GM18867 (cell line): ENCODE measurements around the gene RERE.
A peak's percentile ranks its signal among the peaks of the same experiment; 100 is the strongest.

Experiments used
- ATAC-seq: cut with Tn5 transposase; IDR thresholded peaks from one replicate; pipeline ENCODE4 v1.9.1; 2021; ENCODE audit warnings: mild to moderate bottlenecking, moderate library complexity; ENCODE audit not compliant: unreplicated experiment

RERE gene

GRCh38 chr1:8493916-8494540 is 323.4 kb downstream of the RERE start:
- ATAC-seq, result no peak

GRCh38 chr1:8487249-8487648 is 330.2 kb downstream of the RERE start:
- no peak for ATAC-seq

DNA sequence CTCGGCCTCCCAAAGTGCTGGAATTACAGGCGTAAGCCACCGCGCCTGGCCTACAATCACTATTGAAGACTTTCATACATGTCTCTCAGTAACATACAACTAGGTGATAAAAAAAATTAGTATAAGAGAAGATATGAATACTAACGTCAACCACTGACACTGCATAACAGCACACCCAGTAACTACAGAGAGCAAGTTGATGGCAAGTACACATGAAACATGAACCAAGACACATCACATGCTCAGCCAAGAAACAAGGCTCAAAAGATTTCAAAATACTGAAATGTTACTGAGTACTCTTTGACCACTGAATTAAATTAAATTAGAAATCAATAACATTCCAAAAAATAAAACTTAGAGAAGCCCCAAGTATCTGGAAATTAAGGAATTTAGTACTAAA is 331.4 kb downstream of the RERE start:
- no peak for ATAC-seq

DNA sequence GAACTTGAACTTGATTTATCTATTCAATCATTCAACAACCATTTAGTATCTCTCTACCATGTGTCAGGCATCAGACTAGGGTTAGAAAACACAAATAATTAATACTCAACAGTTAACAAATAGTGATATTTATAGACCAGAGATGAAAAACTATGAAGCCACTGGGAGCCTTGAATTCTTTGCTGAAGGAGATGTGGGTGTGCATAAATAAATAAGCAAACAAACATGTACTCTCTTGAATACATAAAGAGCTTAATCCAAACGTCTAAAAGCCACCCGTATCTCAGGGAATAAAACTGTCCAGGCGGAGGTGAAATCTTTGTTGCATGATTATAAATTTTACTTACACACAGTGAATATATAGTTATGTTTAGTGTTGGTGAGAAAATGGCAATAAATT is 333.9 kb downstream of the RERE start:
- no peak for ATAC-seq

DNA sequence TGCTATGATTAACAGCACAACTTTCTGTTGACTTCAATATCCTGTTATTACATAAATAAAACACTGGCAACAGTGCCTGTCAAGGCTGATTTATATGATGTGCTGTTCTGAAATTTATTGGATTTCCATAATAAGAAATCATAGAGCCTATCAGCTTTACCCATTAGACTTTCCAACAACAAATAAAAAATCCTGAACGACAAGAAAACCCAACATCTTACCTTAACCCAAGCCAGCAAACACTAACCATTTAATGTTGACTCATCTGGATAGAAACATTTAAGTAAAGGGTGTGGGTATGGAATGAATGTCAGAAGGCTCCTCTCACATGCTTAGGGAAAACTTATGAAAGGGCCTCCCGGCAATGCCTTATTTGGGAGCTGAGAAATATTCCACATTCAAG is 334.5 kb downstream of the RERE start:
- no peak for ATAC-seq

- no peak for ATAC-seq
Measured at GRCh38 chr1:8481650-8482380, 335.6 kb downstream of the RERE start.

- no peak for ATAC-seq
Measured at GRCh38 chr1:8478566-8478965, 338.9 kb downstream of the RERE start.

GRCh38 chr1:8477983-8478362 is 339.5 kb downstream of the RERE start:
- ATAC-seq, result no peak

- ATAC-seq, result peak; percentile 62
Measured at GRCh38 chr1:8477166-8477982, 340.1 kb downstream of the RERE start.

DNA sequence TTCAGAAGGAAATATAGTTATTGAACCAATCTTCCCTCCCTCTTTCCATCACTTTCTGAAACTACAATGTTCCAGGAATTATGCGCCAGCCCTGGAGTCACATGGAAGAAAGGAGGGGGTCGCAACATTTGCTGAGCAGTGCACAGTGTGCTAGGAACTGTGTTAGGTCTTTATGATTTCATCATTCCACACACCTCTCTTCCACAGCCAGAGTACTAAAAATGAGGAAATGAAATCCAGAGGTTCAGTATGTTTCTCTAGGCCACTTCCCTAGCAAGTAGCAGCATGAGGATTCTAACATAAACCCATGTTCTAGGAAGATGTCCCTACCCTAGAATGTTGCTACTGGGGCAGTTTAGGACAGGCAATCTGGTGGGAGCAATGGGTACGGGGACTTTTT is 341.4 kb downstream of the RERE start:
- no peak for ATAC-seq

DNA sequence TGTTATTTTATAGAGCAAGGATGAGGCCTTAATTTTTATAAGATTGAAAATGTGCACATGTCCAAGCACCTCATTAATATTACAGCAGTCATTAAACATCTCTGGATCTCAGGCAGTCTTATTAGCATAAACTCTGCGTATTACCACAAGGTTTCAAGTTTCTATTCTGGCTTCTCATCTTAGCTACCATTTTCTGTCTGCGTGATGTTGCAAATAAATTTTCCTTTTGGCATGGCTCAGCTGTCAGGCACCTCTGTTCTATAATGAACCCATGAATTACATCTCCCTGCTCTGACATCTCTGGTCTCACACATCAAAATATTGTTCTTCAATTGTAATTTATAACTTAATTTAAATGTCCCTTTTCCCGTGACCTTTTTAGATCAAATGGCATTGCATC is 343.1 kb downstream of the RERE start:
- ATAC-seq, result no peak

- ATAC-seq, result no peak
Measured at GRCh38 chr1:8473891-8474300, 343.5 kb downstream of the RERE start.

GRCh38 chr1:8473121-8473875 is 344.1 kb downstream of the RERE start:
- peak; percentile 43 for ATAC-seq

GRCh38 chr1:8472668-8473067 is 344.8 kb downstream of the RERE start:
- peak; percentile 45 for ATAC-seq

- no peak for ATAC-seq
Measured at GRCh38 chr1:8471451-8471850, 346.0 kb downstream of the RERE start.

DNA sequence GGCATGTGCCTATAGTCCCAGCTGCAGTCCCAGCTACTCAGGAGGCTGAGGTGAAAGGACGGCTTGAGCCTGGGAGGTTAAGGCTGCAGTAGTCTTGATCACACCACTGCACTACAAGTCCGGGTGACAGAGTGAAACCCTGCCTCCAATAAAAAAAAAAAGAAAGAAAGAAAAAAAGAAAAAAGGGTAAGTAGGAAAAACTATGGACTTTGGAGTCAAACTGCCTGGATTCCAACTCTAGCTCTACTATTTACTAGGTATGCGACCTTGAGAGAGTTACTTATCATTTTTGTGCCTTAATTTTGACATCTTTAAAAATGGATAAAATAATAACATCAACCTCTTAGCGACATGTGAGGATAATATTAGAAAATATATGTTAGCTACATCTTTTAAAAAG is 348.7 kb downstream of the RERE start:
- no peak for ATAC-seq

GRCh38 chr1:8467308-8467707 is 350.1 kb downstream of the RERE start:
- no peak for ATAC-seq

DNA sequence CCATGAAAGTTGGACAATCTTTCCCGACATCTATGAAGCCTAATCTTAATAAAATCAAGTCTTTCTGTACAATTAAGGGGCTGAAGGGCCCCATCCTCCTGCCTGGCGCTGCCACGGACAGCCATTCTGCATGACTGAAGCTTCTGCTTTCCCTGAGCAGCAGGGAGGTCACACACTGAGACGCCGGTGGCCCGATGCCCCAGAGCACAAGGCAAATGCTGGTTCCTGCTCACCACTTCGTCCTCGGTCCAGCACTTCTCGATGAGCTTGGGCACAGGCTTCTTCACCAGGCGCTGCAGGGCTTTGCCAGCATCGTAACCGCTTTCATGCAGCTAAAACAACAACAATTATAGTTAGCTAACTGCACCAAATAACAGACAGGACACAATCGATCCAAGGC is 351.7 kb downstream of the RERE start:
- ATAC-seq, result no peak

DNA sequence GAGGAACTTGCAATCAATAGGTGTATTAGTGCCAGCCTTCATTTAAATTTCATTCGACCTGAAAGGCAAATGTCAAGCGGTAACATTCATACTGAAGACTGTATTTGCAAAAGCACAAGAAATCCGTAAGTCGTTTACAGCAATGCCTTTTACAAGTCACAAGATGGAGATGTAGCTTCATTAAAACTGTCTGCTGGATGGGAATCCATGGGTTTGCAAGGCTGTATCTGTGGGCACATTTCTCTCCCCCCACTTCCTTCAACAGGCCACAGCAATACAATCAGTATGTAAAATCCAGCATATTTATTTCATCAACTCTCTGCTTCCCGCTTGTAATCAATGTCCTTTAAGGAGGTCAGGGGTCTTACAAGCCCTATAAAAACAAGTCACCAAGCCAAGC is 352.4 kb downstream of the RERE start:
- ATAC-seq, result no peak

DNA sequence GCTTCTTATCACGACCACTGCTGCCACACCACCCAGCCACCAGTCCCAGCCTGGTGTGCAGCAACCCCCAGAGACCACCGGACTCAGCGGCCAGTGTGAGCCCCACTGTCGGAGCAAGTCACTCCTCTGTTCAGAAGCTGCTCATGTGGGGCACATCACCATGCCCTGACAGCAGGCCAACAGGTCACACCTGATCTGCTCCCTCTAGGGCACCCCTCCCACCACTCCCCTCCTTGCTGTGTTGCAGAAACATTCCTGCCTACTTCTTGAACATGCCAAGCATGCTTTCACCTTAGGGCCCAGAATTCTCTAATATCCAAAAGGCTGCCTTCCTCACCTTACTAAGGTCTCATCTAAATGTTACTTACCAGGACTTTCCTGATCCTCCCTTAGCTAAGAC is 353.1 kb downstream of the RERE start:
- ATAC-seq, result no peak
